Heart left ventricle (tissue), 16 donors: Measurements from ENCODE around the gene MET. TPM values are rescaled to one million over a fixed set of nuclear protein-coding genes. Genes with fewer than 3 reads are reported as not detected.

ENCODE experiments used
- ATAC-seq, 4 donors: fragments of 200-7000 bp; cut with Tn5 transposase; one replicate each; pipeline ENCODE4 v1.9.1; 2020 to 2022; ENCODE audit warnings: moderate library complexity in 4 of 4, mild to moderate bottlenecking in 3 of 4, moderate number of reproducible peaks in 1 of 4
- DNase-seq, 5 donors: peaks; one replicate each; pipeline ENCODE4 v3.0.0-alpha.2; 2020
- H3K27ac ChIP-seq, 12 donors: fragments of 200-600 bp; sonication (generic) in 4 of 12; one replicate each; pipeline versions ENCODE4 v1.5.0 to v1.8.0; 2016 to 2022; ENCODE audit warnings: mild to moderate bottlenecking in 2 of 12
- H3K27me3 ChIP-seq, 9 donors: fragments of 200-600 bp; sonication (generic) in 2 of 9; one replicate each; pipeline versions ENCODE4 v1.5.1 to v1.8.0; 2016 to 2022; ENCODE audit warnings: mild to moderate bottlenecking in 3 of 9
- H3K36me3 ChIP-seq, 9 donors: fragments of 200-600 bp; sonication (generic) in 2 of 9; one replicate each; pipeline versions ENCODE4 v1.5.0 to v1.8.0; 2018 to 2022; ENCODE audit warnings: mild to moderate bottlenecking in 2 of 9
- H3K4me1 ChIP-seq, 12 donors: fragments of 200-600 bp; sonication (generic) in 4 of 12; one replicate each; pipeline versions ENCODE4 v1.5.0 to v1.8.0; 2016 to 2022; ENCODE audit warnings: mild to moderate bottlenecking in 3 of 12
- H3K4me3 ChIP-seq, 12 donors: fragments of 200-600 bp; sonication (generic) in 4 of 12; one replicate each; pipeline versions ENCODE4 v1.5.0 to v1.8.0; 2017 to 2022; ENCODE audit warnings: mild to moderate bottlenecking in 9 of 12, moderate library complexity in 4 of 12
- H3K9me3 ChIP-seq, 12 donors: fragments of 200-600 bp; sonication (generic) in 4 of 12; one replicate each; pipeline versions ENCODE4 v1.5.0 to v1.8.0; 2016 to 2022; ENCODE audit warnings: mild to moderate bottlenecking in 1 of 12
- POLR2A ChIP-seq, 2 donors: fragments of 450-650 bp; IDR thresholded peaks; one replicate each; pipeline ENCODE4 v1.6.1; 2017; ENCODE audit warnings: antibody characterized with exemption in 2 of 2, mild to moderate bottlenecking in 2 of 2, moderate library complexity in 2 of 2
- WGBS, 4 donors: extraction: QIAGEN DNeasy Blood & Tissue Kit in 2 of 4; methylation state at CpG; one replicate each; pipeline versions ENCODE4 v1.1.5 to v1.1.7; 2013 to 2018; 5-methylcytosine and 5-hydroxymethylcytosine counted together
- intact Hi-C, 10 donors: fragments of 100-400 bp; cut with DNase I; formaldehyde crosslinking; loops; one replicate each; pipeline versions ENCODE4 v1.11.1 to v1.14.2; 2022
- polyA plus RNA-seq, 2 donors: library from polyadenylated mRNA; stranded (reverse); fragments of 200-250 nt; gene quantifications; one replicate each; pipeline ENCODE4 v1.2.3, GENCODE V29; 2013
- total RNA-seq, 9 donors: library from RNA; depleted of rRNA in 2 of 9; stranded (reverse); fragments of >200 nt in 2 of 9; fragmentation: NEBNext Ultra II Directional in 3 of 9; extraction: Animal tissue kit (Norgen Biotek cat#: 25700) in 3 of 9; gene quantifications; one replicate each; pipeline versions ENCODE4 v1.1.0 to v1.2.4, GENCODE V29; 2016 to 2023
- TF ChIP-seq, protein P1 (sequence below), 12 donors: fragments of 200-600 bp; sonication (generic) in 4 of 12; IDR thresholded peaks; one replicate each; pipeline versions ENCODE4 v1.5.0 to v1.8.0; 2018 to 2022; ENCODE audit warnings: antibody characterized with exemption in 12 of 12, mild to moderate bottlenecking in 5 of 12
- donor health status: ischemic (EF 13 %, LVEDD 7.1; RV severe dilation, severe dysfunction).
- donor health status: healthy with polysubstance abuse.
- donor health status: DM: no; HTN: yes; CAD: no.
- donor health status: DM: no; HTN: no; CAD: no.
- donor health status: ischemic (EF 25% LVEDD 6.9; RV normal size, moderate dysfunction).
- donor health status: ischemic (EF 25% LVEDD 5.7; RV mildly dilated, moderate dysfunction).
- donor health status: healthy.
- donor health status: DM: yes; HTN: yes; CAD: no.
- donor health status: ischemic (EF 35%, LVEDD 5.7; RV mildly dilated, moderate dysfunction).
- donor health status: nonischemic (EF 11% LVEDD 7.7; RV severe dilation, severe dysfunction).
- donor health status: DM: yes; HTN: yes; CAD: no.
- donor health status: PGD.
- donor health status: ischemic (EF 29% LVEDD 5.4; RV normal size, mild dysfunction).
- donor health status: nonischemic (EF 23%, LVEDD 6.1; RV moderate dilation, normal function).

Gene MET
- total and polyA plus RNA-seq, 11 donors: 2.4 to 29.7 (median 14.3) TPM

DNA sequence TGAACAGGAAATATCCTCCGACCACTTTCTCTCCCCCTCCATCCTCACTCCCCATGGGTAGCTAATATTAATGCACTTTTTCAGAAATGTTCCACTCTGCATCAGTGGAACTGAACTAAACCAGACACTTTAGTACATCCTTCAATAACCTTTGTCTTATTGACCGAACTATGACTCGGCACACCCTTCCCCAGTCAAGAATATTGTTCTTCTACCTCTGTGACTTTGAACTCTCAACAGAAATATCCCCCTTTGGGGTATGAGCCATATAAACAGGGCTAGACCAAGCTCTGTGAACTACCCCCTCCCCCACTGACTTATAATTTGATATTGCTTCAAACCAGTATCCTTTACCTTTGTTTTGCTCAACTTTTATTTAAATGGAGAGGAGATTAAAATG lies 132.5 kb downstream of the MET start:
- Histone ChIP-seq H3K4me3 (no peak overlapping the region), H3K27me3 (no peaks in the 10 kb centered on the region), H3K9me3 (no peaks in the 10 kb centered on the region), H3K36me3 (no peaks in the 10 kb centered on the region), H3K4me1 (peaks cover 0 to 9% (median 0%) of the 10 kb centered on the region in 12 donors), H3K27ac (peak overlapping the region in 6 of 12 donors; percentile 9 to 51 (median 21))
- DNase-seq (no peak), ATAC-seq (no peak)
- 87 to 93% (median 91%) methylated on average over 3 of the region's 3 CpGs for WGBS, 4 donors
- no peak for TF ChIP-seq POLR2A (IDR thresholded peaks at IDR 0.05)
- TF ChIP-seq, protein P1, sequence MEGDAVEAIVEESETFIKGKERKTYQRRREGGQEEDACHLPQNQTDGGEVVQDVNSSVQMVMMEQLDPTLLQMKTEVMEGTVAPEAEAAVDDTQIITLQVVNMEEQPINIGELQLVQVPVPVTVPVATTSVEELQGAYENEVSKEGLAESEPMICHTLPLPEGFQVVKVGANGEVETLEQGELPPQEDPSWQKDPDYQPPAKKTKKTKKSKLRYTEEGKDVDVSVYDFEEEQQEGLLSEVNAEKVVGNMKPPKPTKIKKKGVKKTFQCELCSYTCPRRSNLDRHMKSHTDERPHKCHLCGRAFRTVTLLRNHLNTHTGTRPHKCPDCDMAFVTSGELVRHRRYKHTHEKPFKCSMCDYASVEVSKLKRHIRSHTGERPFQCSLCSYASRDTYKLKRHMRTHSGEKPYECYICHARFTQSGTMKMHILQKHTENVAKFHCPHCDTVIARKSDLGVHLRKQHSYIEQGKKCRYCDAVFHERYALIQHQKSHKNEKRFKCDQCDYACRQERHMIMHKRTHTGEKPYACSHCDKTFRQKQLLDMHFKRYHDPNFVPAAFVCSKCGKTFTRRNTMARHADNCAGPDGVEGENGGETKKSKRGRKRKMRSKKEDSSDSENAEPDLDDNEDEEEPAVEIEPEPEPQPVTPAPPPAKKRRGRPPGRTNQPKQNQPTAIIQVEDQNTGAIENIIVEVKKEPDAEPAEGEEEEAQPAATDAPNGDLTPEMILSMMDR (IDR thresholded peaks at IDR 0.05): no peak
- intact Hi-C loops: loop anchor here in 2 of 10 donors (5.0 kb wide), 1 partner anchor 132 kb away; the partner anchor contains the start of gene MET (in 2 of the 2)

DNA sequence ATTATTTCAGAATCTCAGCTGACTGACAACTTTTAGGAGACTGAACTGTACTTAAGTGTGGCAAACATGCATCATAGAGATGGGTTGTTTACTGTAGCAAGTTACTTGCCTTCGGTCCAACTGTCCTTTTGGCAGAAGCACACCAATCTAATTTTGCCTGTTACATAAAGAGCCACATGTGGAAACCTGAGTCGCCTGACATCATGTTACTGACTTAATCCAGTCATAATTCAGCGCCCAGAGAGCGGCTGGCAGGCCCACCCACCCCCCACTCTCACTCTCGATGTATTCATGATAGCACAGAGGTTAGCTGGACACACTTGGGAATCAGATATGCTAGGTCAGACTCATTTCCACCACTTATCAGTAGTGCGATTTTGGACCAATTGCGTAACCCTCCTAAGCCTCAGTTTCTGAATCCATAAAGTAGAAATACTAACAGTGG lies 133.1 kb downstream of the MET start:
- WGBS, 4 donors: 35 to 45% (median 41%) methylated on average over 7 of the region's 7 CpGs
- peak overlapping the region in 9 of 12 donors; percentile 9 to 63 (median 38) for H3K27ac ChIP-seq
- TF ChIP-seq, protein P1 (IDR thresholded peaks at IDR 0.05): no peak
- TF ChIP-seq POLR2A (IDR thresholded peaks at IDR 0.05): no peak

GRCh38 chr7:116806046-116806944 lies 134.3 kb downstream of the MET start:
- WGBS, 4 donors: 86 to 92% (median 90%) methylated on average over 7 of the region's 7 CpGs
- no peak for ATAC-seq
- intact Hi-C loops: loop anchor here (5.0 kb wide), 4 partner anchors 134 to 634 kb away; partner anchors contain the start of gene MET (in 5 of the 10)

More for the DNA sequence above, 133.1 kb downstream of the MET start:
- H3K4me3 ChIP-seq: no peak overlapping the region
- H3K9me3 ChIP-seq: no peaks in the 10 kb centered on the region
- DNase-seq (peak in 3 of 5 donors; percentile 31 to 40 (median 36)), ATAC-seq (peak; percentile 65 to 91 (median 82))
- H3K36me3 ChIP-seq: no peaks in the 10 kb centered on the region
- intact Hi-C loops: loop anchor here (5.0 kb wide), 4 partner anchors 133 to 633 kb away; partner anchors contain the start of gene MET (in 5 of the 10)
- peaks cover 0 to 11% (median 0%) of the 10 kb centered on the region in 12 donors for H3K4me1 ChIP-seq
- no peaks in the 10 kb centered on the region for H3K27me3 ChIP-seq

More at GRCh38 chr7:116806046-116806944, 134.3 kb downstream of the MET start:
- no peak for DNase-seq
- peak overlapping the region in 6 of 12 donors; percentile 9 to 63 (median 36) for H3K27ac ChIP-seq
- H3K9me3 ChIP-seq: no peaks in the 10 kb centered on the region
- TF ChIP-seq POLR2A (IDR thresholded peaks at IDR 0.05): no peak
- TF ChIP-seq, protein P1 (IDR thresholded peaks at IDR 0.05): no peak
- no peaks in the 10 kb centered on the region for H3K27me3 ChIP-seq
- H3K36me3 ChIP-seq: no peaks in the 10 kb centered on the region
- H3K4me3 ChIP-seq: no peak overlapping the region
- peaks cover 0 to 11% (median 0%) of the 10 kb centered on the region in 12 donors for H3K4me1 ChIP-seq
